M059J (cell line): ENCODE measurements around the gene PKM. TPM values are rescaled to one million over a fixed set of nuclear protein-coding genes. Genes with fewer than 3 reads are reported as not detected.

Experiments
- DNase-seq: peaks from one replicate; pipeline ENCODE4 v3.0.0-alpha.2; 2012; ENCODE audit warnings: low read depth
- total RNA-seq: library from RNA; depleted of rRNA; stranded (reverse); fragments of >200 nt; shearing (Covaris generic); gene quantifications from 2 replicates; pipeline ENCODE4 v1.2.3, GENCODE V29; 2014; rRNA removed

PKM gene
- total RNA-seq, 1 experiment from 2014 or later = 2,981 TPM

DNA sequence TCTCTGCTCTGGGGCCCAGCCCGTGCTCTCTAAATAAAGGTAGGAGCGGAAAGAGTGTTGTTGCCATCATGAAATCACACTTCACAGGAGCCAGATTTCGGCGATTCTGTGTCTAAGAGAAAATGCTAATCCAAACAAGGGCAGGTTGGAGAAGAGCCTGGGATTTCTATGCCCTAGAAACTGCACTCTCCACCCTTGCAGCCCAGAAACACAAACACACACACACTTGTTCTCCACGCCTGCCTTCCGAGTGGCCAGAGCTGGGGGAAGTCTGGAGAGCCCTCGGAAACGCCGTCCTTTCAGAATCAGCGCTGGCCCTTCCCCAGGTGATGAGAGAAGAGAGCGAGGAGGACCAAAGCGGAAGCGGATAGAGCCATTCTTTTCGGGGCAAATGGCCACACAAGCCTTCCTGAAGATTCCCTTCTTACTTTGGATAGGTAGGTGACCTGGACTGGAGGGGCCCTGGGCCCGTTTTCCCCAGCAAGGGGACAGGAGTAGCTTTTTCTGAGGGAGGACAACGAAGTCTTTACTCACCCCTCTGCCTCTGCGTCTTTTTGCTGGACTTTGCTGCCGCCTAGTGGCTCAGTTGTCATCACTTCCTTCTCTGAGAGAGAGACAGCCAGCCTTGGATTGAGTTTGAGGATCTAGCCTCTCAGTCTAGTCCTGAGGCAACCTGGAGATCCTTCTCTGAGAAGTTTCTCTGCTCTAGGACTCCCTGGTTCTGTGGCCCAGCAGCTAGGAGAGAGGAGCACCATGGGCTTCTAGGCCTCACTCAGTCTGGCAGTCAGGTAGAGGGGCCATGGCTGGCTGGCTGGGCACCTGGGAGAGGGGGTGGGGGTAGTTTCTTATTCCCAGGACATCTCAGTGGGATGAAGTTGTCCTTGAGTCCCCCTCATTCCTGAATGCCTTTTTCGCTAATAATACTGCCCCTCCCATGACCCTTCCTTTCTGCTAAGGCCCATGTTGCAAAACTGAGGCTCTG lies 75.1 kb downstream of the PKM start:
- DNase-seq = peak; percentile 82

DNA sequence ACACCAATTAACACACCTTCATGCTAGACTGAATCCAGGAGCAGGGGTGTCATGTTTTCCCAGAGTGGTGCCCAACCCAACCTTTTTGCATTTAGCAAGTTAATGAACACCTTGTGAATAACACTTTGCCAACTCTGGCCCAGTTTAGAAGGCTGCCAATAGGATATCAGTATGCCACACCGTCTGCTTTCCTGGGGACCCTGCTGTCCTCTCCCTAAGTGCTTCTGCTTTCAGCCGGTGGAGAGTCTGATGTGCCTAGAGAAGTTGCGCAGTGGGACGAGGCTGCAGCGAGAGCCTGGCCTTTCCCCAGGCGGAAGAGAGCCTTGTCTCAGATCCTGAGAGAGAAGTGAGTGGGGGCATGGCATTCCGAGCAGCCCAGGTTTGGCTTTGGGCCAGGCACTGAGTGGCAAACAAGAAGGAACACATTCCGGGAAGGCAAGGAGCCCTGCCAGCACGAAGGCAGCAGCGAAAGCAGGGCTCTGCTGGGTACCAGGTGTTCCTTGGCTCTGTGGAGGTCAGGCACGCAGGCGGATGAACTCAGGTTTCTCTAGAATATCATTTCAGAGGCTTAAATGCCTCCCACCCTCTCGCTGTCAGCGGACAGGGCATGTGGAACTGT lies 75.9 kb downstream of the PKM start:
- DNase-seq = peak; percentile 71

GRCh38 chr15:72154316-72154715 lies 76.7 kb downstream of the PKM start:
- DNase-seq = no peak

GRCh38 chr15:72153269-72154000 lies 77.6 kb downstream of the PKM start:
- DNase-seq = no peak

Other genes starting within 250 kb of the PKM start
- gene MYO9A, start 113.0 kb downstream of the PKM start, total RNA-seq = 13.1 and 15.0 TPM in 2 replicates
- 2.2 and 2.5 TPM in 2 replicates for gene SENP8, start 112.8 kb downstream of the PKM start, total RNA-seq
- gene GRAMD2A, start 33.4 kb downstream of the PKM start, total RNA-seq = 0.34 and 0.44 TPM in 2 replicates
- 34.6 and 38.7 TPM in 2 replicates for gene PARP6, start 41.4 kb upstream of the PKM start, total RNA-seq
- gene CELF6, start 89.0 kb upstream of the PKM start, total RNA-seq = not detected in 2 replicates
- gene HEXA, start 144.8 kb upstream of the PKM start, total RNA-seq = 114 and 116 TPM in 2 replicates
- not detected in 2 replicates for gene TMEM202, start 167.1 kb upstream of the PKM start, total RNA-seq
- gene ARIH1, start 243.1 kb upstream of the PKM start, total RNA-seq = 25.0 and 31.6 TPM in 2 replicates